Activated CD8-positive, alpha-beta memory T cell treated with anti-CD3 and anti-CD28 coated beads for 1 hour (primary cell): ENCODE measurements around the gene HPS1.

Experiments used
- DNase-seq, 2 donors: peaks; one replicate each; pipeline ENCODE4 v3.0.0-alpha.2; 2020; ENCODE audit warnings: low read depth in 1 of 2; ENCODE audit errors: extremely low read depth in 1 of 2

HPS1 gene

GRCh38 chr10:98370831-98371820, 75.6 kb downstream of the HPS1 start:
- no peak for DNase-seq

- no peak for DNase-seq
Observed at GRCh38 chr10:98369801-98370200, 76.9 kb downstream of the HPS1 start.

GRCh38 chr10:98368644-98369043, 78.1 kb downstream of the HPS1 start:
- DNase-seq = no peak

DNA sequence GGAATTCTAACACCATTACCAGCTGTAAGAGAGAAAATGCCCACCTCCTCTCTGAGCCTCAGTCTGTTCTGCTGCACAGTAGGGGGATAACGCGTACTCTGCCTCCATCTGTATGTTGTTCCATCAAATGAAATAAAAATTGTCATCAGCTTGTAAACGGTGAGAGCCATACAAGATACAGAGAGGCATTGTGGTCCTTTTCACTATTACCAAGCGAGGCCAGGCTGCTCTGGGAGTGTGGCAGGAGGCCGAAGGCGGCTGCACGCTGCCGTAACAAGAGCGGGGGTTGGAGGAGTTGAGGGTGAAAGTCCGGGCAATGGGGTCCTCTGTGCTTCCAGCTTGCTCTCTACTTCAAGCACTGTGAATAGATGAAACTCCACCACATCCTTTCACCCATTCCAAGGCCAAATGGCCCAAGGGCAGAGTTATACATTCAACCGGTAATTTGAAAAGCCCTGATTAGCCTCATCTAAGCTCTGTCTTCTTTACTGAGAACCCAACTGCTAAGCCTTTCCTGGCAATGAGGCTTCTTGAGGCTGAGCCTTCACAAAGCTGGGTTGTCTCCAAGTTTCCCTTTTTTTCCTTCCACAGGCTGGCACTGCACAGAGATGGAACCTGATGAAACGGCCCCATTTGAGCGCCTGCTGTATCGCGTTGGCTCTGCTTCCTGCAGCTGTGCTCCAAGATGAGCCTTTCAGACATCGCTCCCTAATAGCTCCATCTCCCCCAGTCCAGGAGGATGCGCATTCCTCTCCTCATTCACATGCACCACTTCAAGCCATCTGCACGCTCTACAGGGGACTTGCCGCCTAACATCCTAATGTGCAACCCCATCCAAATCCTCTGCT, 78.9 kb downstream of the HPS1 start:
- no peak for DNase-seq
